A549 (cell line): Measurements from ENCODE around the gene NFIX. TPM values are rescaled to one million over a fixed set of nuclear protein-coding genes. Genes with fewer than 3 reads are reported as not detected.

Experiments used
- ATAC-seq, 2 experiments: fragments of 200-7000 bp in 1 of 2; fragments of >200 bp in 1 of 2; cut with Nextera tagmentation in 1 of 2; cut with Tn5 transposase in 1 of 2; 3 replicates each; pipeline versions ENCODE4 v1.8.0 to v1.9.1; 2018 to 2020; ENCODE audit warnings: mild to moderate bottlenecking in 1 of 2, moderate library complexity in 1 of 2
- CTCF ChIA-PET: fragments of 300-600 bp; sonication (Branson Sonifier 250); formaldehyde crosslinking; extraction: SDS; loops from one replicate; lab custom pipeline; 2021; ENCODE audit warnings: antibody characterized with exemption, inconsistent platforms; lab: Yijun Ruan, JAX
- POLR2A ChIA-PET: fragments of 350-600 bp; formaldehyde crosslinking; extraction: SDS; loops from one replicate; lab custom pipeline; 2021; ENCODE audit warnings: antibody characterized with exemption, inconsistent platforms; lab: Yijun Ruan, JAX
- DNase-seq, 2 experiments: peaks; one replicate each; pipeline versions ENCODE4 v3.0.0 to v3.0.0-alpha.2; 2011 to 2016; ENCODE audit warnings: low read depth in 1 of 2, low spot score in 1 of 2
- FAIRE-seq: peaks from 2 replicates; lab custom pipeline; 2011; peaks lifted over from hg19 to GRCh38; lab: Jason Lieb, UNC
- H3K27ac ChIP-seq, 2 experiments: fragments of >200 bp; sonication (Bioruptor Twin); formaldehyde crosslinking; 3 replicates each; pipeline ENCODE4 v1.5.1; 2016 to 2017
- H3K4me1 ChIP-seq: fragments of >200 bp; sonication (Bioruptor Twin); formaldehyde crosslinking; 3 replicates; pipeline ENCODE4 v1.6.1; 2016
- H3K4me2 ChIP-seq: fragments of >200 bp; sonication (Bioruptor Twin); formaldehyde crosslinking; 3 replicates; pipeline ENCODE4 v1.6.1; 2016
- H3K4me3 ChIP-seq: fragments of >200 bp; sonication (Bioruptor Twin); formaldehyde crosslinking; 3 replicates; pipeline ENCODE4 v1.5.1; 2016
- H3K9me3 ChIP-seq: fragments of >200 bp; sonication (Bioruptor Twin); formaldehyde crosslinking; 3 replicates; pipeline ENCODE4 v1.6.1; 2016
- CBX2 ChIP-seq: fragments of 200-600 bp; sonication (generic); IDR thresholded peaks from 2 replicates; pipeline ENCODE4 v1.6.1; 2016; ENCODE audit warnings: low read depth, mild to moderate bottlenecking, borderline replicate concordance
- CEBPB ChIP-seq, 2 experiments: fragments of >200 bp in 1 of 2; sonication (Bioruptor Twin) in 1 of 2; formaldehyde crosslinking in 1 of 2; IDR thresholded peaks; 2 replicates each; pipeline ENCODE4 v1.6.1; 2012 to 2016
- CHD4 ChIP-seq: fragments of 200-600 bp; sonication (generic); IDR thresholded peaks from 2 replicates; pipeline ENCODE4 v1.6.1; 2016; ENCODE audit warnings: antibody characterized with exemption, mild to moderate bottlenecking, borderline replicate concordance
- ESRRA ChIP-seq: fragments of 150-350 bp; IDR thresholded peaks from 2 replicates; pipeline ENCODE4 v1.6.1; 2014; ENCODE audit warnings: mild to moderate bottlenecking, low read length, borderline replicate concordance
- FOSL2 ChIP-seq, 2 experiments: fragments of 450-650 bp in 1 of 2; fragments of >200 bp in 1 of 2; sonication (Bioruptor Twin) in 1 of 2; formaldehyde crosslinking; IDR thresholded peaks; 2 replicates each; pipeline versions ENCODE4 v1.5.0 to v1.6.1; 2016 to 2020; ENCODE audit warnings: mild to moderate bottlenecking in 1 of 2, moderate library complexity in 1 of 2
- HDAC2 ChIP-seq: fragments of 200-600 bp; sonication (generic); IDR thresholded peaks from 2 replicates; pipeline ENCODE4 v1.6.1; 2016
- HOXA7 ChIP-seq: fragments of 250-450 bp; sonication (Bioruptor Pico); IDR thresholded peaks from 2 replicates; pipeline ENCODE4 v1.5.0; 2020; ENCODE audit warnings: mild to moderate bottlenecking, moderate library complexity
- HOXB13 ChIP-seq: fragments of 250-450 bp; sonication (Bioruptor Pico); IDR thresholded peaks from 2 replicates; pipeline ENCODE4 v1.5.0; 2020; ENCODE audit warnings: low read depth, mild to moderate bottlenecking, moderate library complexity
- NPAS2 ChIP-seq: fragments of 250-450 bp; sonication (Bioruptor Pico); IDR thresholded peaks from 2 replicates; pipeline ENCODE4 v1.8.0; 2022; ENCODE audit warnings: mild to moderate bottlenecking, moderate library complexity, borderline replicate concordance
- PBX3 ChIP-seq: IDR thresholded peaks from 2 replicates; pipeline ENCODE4 v1.6.1; 2012
- RARB ChIP-seq: fragments of 250-450 bp; sonication (Bioruptor Pico); IDR thresholded peaks from 2 replicates; pipeline ENCODE4 v1.8.0; 2021; ENCODE audit warnings: mild to moderate bottlenecking, moderate library complexity
- TFCP2L1 ChIP-seq: fragments of 250-450 bp; sonication (Bioruptor Pico); IDR thresholded peaks from 2 replicates; pipeline ENCODE4 v1.5.0; 2021; ENCODE audit warnings: mild to moderate bottlenecking
- ZSCAN20 ChIP-seq: fragments of 250-450 bp; sonication (Bioruptor Pico); IDR thresholded peaks from 2 replicates; pipeline ENCODE4 v1.8.0; 2022; ENCODE audit warnings: mild to moderate bottlenecking, moderate library complexity
- WGBS: methylation state at CpG from one replicate; pipeline ENCODE4 v1.1.6; 2017; ENCODE audit errors: missing lambda C conversion rate; 5-methylcytosine and 5-hydroxymethylcytosine counted together
- polyA plus RNA-seq, 4 experiments: library from polyadenylated mRNA; depleted of rRNA in 3 of 4; stranded (reverse); fragments of >200 nt; fragmentation: RNase III in 1 of 4; extraction: RNeasy Plus Mini Kit Qiagen cat#74134 plus additional on column Dnase treatment in 1 of 4; gene quantifications; 2 replicates in 3 of 4; 3 replicates in 1 of 4; pipeline ENCODE4 v1.2.3, GENCODE V29; 2011 to 2017

Gene NFIX
- polyA plus RNA-seq, 2 of the 4 experiments (the other 2 are of a cell fraction), result 0.52 to 3.0 TPM

- Histone ChIP-seq H3K4me1 (no peaks in the 10 kb centered on the region), H3K9me3 (no peaks in the 10 kb centered on the region), H3K4me2 (no peak overlapping the region), H3K27ac (no peak overlapping the region), H3K4me3 (no peak overlapping the region)
- ChIA-PET POLR2A (no interaction called here), CTCF (interaction anchor here (1.1 to 2.2 kb wide), 2 partner anchors 18 to 45 kb away, joined by 3 to 5 read pairs; no protein-coding TSS in a partner anchor)
- no peak for DNase-seq
- TF ChIP-seq CHD4 (no peak), NPAS2 (no peak), HOXA7 (CRISPR knock-in tag) (no peak)
- no peak for ATAC-seq
- no peak for FAIRE-seq
- 88% methylated on average over 6 of the region's 7 CpGs for WGBS
These were observed 21.0 kb downstream of the NFIX start for GRCh38 chr19:13016245-13016627.

GRCh38 chr19:13016628-13017305 is 21.5 kb downstream of the NFIX start:
- CTCF ChIA-PET, result interaction anchor here (0.7 to 2.2 kb wide), 3 partner anchors 17 to 45 kb away, joined by 3 to 5 read pairs (median 3); no protein-coding TSS in a partner anchor
- no peak overlapping the region for H3K27ac ChIP-seq
- H3K4me3 ChIP-seq, result no peak overlapping the region
- no peak for TF ChIP-seq CEBPB (IDR thresholded peaks at IDR 0.05)
- TF ChIP-seq, all 56 proteins: peak for 0
- H3K4me2 ChIP-seq, result no peak overlapping the region
- POLR2A ChIA-PET, result no interaction called here
- H3K9me3 ChIP-seq, result no peaks in the 10 kb centered on the region
- WGBS, result 87% methylated on average over 22 of the region's 22 CpGs
- FAIRE-seq (no peak), ATAC-seq (no peak), DNase-seq (no peak)
- H3K4me1 ChIP-seq, result no peaks in the 10 kb centered on the region

- no peak for ATAC-seq
- no peak for TF ChIP-seq PBX3
- TF ChIP-seq, all 56 proteins: peak for 0
- DNase-seq, result no peak
- POLR2A ChIA-PET, result no interaction called here
- Histone ChIP-seq H3K4me2 (no peak overlapping the region), H3K27ac (no peak overlapping the region), H3K4me1 (no peaks in the 10 kb centered on the region), H3K9me3 (no peaks in the 10 kb centered on the region), H3K4me3 (no peak overlapping the region)
- FAIRE-seq, result no peak
- WGBS, result 83% methylated on average over 14 of the region's 14 CpGs
- CTCF ChIA-PET, result interaction anchor here (0.6 to 2.2 kb wide), 4 partner anchors 9 to 38 kb away, joined by 3 to 5 read pairs (median 4); no protein-coding TSS in a partner anchor
These were observed 22.2 kb downstream of the NFIX start for GRCh38 chr19:13017306-13018034.

- no peaks in the 10 kb centered on the region for H3K9me3 ChIP-seq
- DNase-seq (no peak), FAIRE-seq (no peak), ATAC-seq (no peak)
- no peak overlapping the region for H3K4me2 ChIP-seq
- no peak overlapping the region for H3K27ac ChIP-seq
- 82% methylated on average over 13 of the region's 21 CpGs for WGBS
- no peak overlapping the region for H3K4me3 ChIP-seq
- H3K4me1 ChIP-seq, result no peaks in the 10 kb centered on the region
- CTCF ChIA-PET, result interaction anchor here (0.6 to 2.2 kb wide), 3 partner anchors 8 to 21 kb away, joined by 3 to 5 read pairs (median 4); no protein-coding TSS in a partner anchor
- POLR2A ChIA-PET, result no interaction called here
- TF ChIP-seq FOSL2 (IDR thresholded peaks at IDR 0.05), result no peak
- TF ChIP-seq FOSL2 (CRISPR knock-in tag; IDR thresholded peaks at IDR 0.05), result no peak
- TF ChIP-seq ZSCAN20 (CRISPR knock-in tag), result no peak
- TF ChIP-seq CBX2, result no peak
These were observed 23.0 kb downstream of the NFIX start for GRCh38 chr19:13018035-13018914.

GRCh38 chr19:13019332-13019731 is 24.1 kb downstream of the NFIX start:
- Histone ChIP-seq H3K4me2 (no peak overlapping the region), H3K27ac (no peak overlapping the region), H3K9me3 (no peaks in the 10 kb centered on the region), H3K4me1 (0 out of 3 replicates have a peak, but pooled peaks cover 4% of the 10 kb centered on the region), H3K4me3 (no peak overlapping the region)
- ChIA-PET POLR2A (no interaction called here), CTCF (no interaction called here)
- WGBS, result 81% methylated on average over 4 of the region's 4 CpGs
- TF ChIP-seq ESRRA, result no peak
- TF ChIP-seq TFCP2L1 (CRISPR knock-in tag), result no peak
- TF ChIP-seq RARB (CRISPR knock-in tag), result no peak
- no peak for TF ChIP-seq HDAC2
- TF ChIP-seq HOXB13 (CRISPR knock-in tag), result no peak
- no peak for FAIRE-seq
- no peak for ATAC-seq
- no peak for DNase-seq
